ENCODE data around the gene SNORC. TPM values are rescaled to one million over a fixed set of nuclear protein-coding genes. Genes with fewer than 3 reads are reported as not detected.

Gene SNORC
- total RNA-seq, 2 experiments from 2014 or later = 1.5 to 2.4 TPM

GRCh38 chr2:232857158-232857563 is 12.9 kb upstream of the SNORC start:
- Mint-ChIP-seq H3K4me3 (no peak overlapping the region), H3K27me3 (no peaks in the 10 kb centered on the region), H3K27ac (no peak overlapping the region), H3K4me1 (peaks cover 2% of the 10 kb centered on the region), H3K36me3 (peaks cover 12% of the 10 kb centered on the region), H3K9me3 (no peaks in the 10 kb centered on the region)
- DNase-seq = no peak

- H3K9me3 Mint-ChIP-seq = no peaks in the 10 kb centered on the region
- H3K4me1 Mint-ChIP-seq = no peaks in the 10 kb centered on the region
- no peak overlapping the region for H3K27ac Mint-ChIP-seq
- H3K4me3 Mint-ChIP-seq = no peak overlapping the region
- no peak for DNase-seq
- peaks cover 14% of the 10 kb centered on the region for H3K36me3 Mint-ChIP-seq
- H3K27me3 Mint-ChIP-seq = no peaks in the 10 kb centered on the region
Measured at GRCh38 chr2:232859385-232859916, 10.6 kb upstream of the SNORC start.

- H3K4me3 Mint-ChIP-seq = no peak overlapping the region
- H3K36me3 Mint-ChIP-seq = peaks cover 14% of the 10 kb centered on the region
- H3K9me3 Mint-ChIP-seq = no peaks in the 10 kb centered on the region
- no peak overlapping the region for H3K27ac Mint-ChIP-seq
- no peak for DNase-seq
- H3K4me1 Mint-ChIP-seq = no peaks in the 10 kb centered on the region
- H3K27me3 Mint-ChIP-seq = no peaks in the 10 kb centered on the region
Measured at GRCh38 chr2:232860593-232861241, 9.3 kb upstream of the SNORC start.

GRCh38 chr2:232861353-232861752 is 8.7 kb upstream of the SNORC start:
- H3K4me3 Mint-ChIP-seq = no peak overlapping the region
- no peak overlapping the region for H3K27ac Mint-ChIP-seq
- no peaks in the 10 kb centered on the region for H3K9me3 Mint-ChIP-seq

GRCh38 chr2:232863996-232864395 is 6.1 kb upstream of the SNORC start:
- Mint-ChIP-seq H3K27ac (no peak overlapping the region), H3K36me3 (peaks cover 7% of the 10 kb centered on the region), H3K4me1 (no peaks in the 10 kb centered on the region), H3K27me3 (no peaks in the 10 kb centered on the region), H3K9me3 (no peaks in the 10 kb centered on the region), H3K4me3 (no peak overlapping the region)
- DNase-seq = no peak

More at GRCh38 chr2:232861353-232861752, 8.7 kb upstream of the SNORC start:
- DNase-seq = no peak
- peaks cover 14% of the 10 kb centered on the region for H3K36me3 Mint-ChIP-seq
- H3K27me3 Mint-ChIP-seq = no peaks in the 10 kb centered on the region
- H3K4me1 Mint-ChIP-seq = no peaks in the 10 kb centered on the region

DNA sequence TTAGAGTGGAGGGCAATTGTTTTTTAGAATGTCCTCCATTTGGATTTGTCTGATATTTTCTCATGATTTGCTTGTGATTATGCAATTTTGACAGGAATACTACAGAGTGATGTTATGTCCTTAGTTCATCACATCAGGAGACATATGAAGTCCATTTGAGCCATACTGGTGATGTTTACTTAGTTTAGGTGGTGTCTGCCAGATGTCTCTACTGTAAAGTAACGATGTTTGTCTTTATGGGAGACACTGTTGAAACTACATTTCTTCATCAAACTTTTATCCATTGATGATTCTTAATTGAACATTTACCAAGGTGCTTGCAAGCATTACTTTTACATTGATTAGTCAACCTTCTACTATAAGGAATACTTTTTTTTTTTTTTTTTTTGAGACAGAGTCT is 4.9 kb upstream of the SNORC start:
- no peak overlapping the region for H3K27ac Mint-ChIP-seq
- peaks cover 4% of the 10 kb centered on the region for H3K36me3 Mint-ChIP-seq
- H3K9me3 Mint-ChIP-seq = no peaks in the 10 kb centered on the region
- no peaks in the 10 kb centered on the region for H3K4me1 Mint-ChIP-seq
- no peak for DNase-seq
- H3K4me3 Mint-ChIP-seq = no peak overlapping the region
- H3K27me3 Mint-ChIP-seq = no peaks in the 10 kb centered on the region

DNA sequence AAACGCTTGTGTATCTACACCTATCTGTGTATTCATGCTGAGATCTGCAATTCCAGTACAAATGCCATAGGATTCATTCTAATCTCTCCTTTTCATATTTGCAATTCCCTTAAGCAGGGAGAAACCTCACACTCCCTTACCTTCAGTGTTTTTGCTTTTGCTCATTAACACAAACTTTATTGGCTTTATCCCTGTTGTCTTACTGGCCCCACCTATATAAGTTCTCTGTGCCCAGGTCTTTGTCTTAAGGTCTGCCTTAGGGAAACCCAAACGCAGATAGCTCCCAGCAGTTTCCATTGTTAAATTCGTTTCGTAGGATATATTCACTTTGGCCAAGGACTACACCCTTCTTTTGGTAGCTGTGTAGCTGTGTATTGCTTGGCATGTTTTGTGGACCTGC is 4.0 kb upstream of the SNORC start:
- DNase-seq = no peak
- Mint-ChIP-seq H3K9me3 (no peaks in the 10 kb centered on the region), H3K4me1 (no peaks in the 10 kb centered on the region), H3K4me3 (no peak overlapping the region), H3K27me3 (no peaks in the 10 kb centered on the region), H3K27ac (no peak overlapping the region), H3K36me3 (peaks cover 4% of the 10 kb centered on the region)

DNA sequence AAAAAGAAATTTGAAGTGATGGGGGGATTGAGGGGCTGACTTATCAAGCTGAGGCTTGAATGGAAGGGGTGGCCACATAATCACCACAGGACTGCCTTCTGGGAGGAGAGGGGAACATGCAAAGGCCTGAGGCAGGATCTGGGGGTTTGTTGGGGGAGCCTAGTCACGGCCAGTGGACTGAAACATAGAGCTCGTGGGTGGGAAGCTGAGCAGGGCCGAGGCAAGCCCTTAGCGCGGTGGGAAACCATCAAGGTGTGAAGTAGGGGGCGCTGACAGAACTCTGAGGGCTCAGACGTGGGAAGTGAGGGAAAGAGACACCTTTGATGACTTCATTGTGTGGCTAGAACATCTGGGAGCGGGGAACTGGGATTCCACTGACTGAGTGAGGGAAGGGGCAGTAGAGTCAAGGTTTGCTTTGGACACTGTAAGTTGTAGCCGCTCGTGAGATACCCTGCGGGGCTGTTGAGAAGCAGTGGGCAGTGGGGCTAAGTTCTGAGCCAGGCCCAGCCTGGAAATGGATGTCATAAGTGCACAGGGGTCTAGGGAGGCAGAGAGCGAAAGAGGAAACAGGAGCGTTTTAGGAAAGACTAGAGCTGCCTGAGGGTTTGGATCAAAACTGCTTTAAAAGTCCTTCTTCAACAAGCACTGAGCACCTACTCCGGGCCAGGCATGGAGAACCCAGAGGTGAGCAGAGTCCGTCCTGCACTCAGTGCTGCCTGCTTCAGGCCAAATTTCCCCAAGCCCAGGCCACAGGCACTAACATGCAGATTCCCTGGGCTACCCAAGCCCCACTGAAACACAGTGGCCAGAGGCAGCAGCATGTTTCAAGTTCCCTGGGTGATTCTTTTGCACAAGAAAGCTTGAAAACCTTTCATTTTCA is 686 bp upstream of the SNORC start:
- Mint-ChIP-seq H3K4me1 (no peaks in the 10 kb centered on the region), H3K4me3 (no peak overlapping the region), H3K27ac (no peak overlapping the region), H3K36me3 (no peaks in the 10 kb centered on the region), H3K9me3 (no peaks in the 10 kb centered on the region), H3K27me3 (no peaks in the 10 kb centered on the region)
- no peak for DNase-seq

DNA sequence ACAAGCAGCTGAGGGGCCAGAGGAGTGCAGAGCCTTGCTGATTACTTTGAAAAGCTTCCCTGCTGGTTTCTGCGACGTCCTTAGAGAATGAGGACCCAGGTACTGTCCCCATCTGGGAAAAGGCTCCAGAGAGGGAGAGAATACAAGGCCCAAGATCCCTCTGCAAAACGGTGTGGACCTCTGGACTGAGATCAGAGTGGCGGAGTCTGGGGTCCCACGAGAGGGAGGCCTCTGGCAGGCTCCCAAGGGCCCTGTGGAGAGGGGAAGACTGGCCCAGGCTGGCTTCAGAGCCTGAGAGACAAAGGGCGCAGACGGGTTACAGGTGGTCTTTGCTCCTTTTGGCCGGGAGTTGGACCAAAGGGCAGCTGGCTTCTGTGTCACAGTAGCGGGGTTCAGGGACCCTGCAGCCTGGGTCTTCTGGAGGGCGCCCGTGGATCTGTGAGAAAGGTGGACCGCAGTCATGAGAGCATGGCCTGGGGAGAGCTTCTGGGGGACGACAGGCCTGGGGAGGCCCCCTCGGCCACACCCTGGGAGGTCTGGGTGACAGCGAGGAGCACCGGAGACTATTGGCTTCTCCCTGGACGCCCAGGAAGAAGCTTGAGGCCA is 805 bp downstream of the SNORC start:
- no peak for DNase-seq
- no peak overlapping the region for H3K4me3 Mint-ChIP-seq
- peaks cover 13% of the 10 kb centered on the region for H3K27me3 Mint-ChIP-seq
- no peaks in the 10 kb centered on the region for H3K9me3 Mint-ChIP-seq
- no peak overlapping the region for H3K27ac Mint-ChIP-seq
- no peaks in the 10 kb centered on the region for H3K36me3 Mint-ChIP-seq
- peaks cover 5% of the 10 kb centered on the region for H3K4me1 Mint-ChIP-seq

GRCh38 chr2:232871418-232871834 is 1.4 kb downstream of the SNORC start:
- no peaks in the 10 kb centered on the region for H3K9me3 Mint-ChIP-seq
- H3K36me3 Mint-ChIP-seq = no peaks in the 10 kb centered on the region
- H3K4me1 Mint-ChIP-seq = peaks cover 5% of the 10 kb centered on the region
- no peak overlapping the region for H3K4me3 Mint-ChIP-seq
- H3K27me3 Mint-ChIP-seq = peaks cover 13% of the 10 kb centered on the region
- no peak for DNase-seq
- no peak overlapping the region for H3K27ac Mint-ChIP-seq

DNA sequence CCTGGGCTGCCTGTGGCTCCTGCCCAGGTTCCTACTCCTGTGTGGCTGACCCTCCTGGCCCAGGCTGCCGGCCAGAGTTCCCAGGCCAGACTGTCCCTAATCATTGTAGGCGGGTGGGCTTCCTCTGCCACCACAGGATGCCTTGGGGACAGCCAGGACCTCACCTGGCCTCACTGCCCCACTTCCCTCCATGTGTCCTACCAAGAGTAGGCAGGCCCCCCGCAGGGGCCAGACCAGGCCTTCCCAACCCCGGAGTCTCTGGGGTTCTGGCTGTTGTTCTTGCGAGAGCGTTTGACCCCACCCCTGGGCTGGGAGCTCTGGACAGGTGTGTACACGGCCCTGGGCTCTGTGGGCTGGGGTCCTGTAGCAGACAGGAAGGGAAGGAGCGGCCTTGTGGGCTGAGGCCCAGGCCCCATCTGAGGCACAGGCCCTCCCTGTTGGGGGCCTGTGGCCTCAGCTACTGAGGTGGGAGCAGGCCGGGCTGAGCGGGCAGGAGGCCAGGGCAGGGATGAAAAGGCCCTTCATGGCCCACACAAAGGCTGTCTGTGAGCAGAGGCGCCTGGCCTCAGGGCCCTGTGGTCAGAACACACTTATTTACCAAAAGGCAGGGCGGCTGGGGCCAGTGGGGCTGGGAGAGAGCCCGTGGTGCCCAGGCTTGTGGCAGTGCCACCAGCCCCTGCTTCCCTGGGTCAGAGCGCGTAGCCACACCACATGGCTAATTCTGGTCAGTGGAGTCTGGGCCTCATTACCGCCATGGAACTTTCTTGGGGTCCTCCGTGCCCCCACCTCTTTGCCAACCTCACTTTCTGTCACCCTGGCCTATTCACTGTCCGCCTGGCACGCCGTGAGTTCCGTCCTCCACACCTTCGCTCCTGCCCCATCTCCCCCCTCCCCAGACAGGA is 2.0 kb downstream of the SNORC start:
- no peak for DNase-seq
- H3K27ac Mint-ChIP-seq = no peak overlapping the region
- H3K4me3 Mint-ChIP-seq = no peak overlapping the region
- peaks cover 5% of the 10 kb centered on the region for H3K4me1 Mint-ChIP-seq
- peaks cover 13% of the 10 kb centered on the region for H3K27me3 Mint-ChIP-seq
- no peaks in the 10 kb centered on the region for H3K36me3 Mint-ChIP-seq
- H3K9me3 Mint-ChIP-seq = no peaks in the 10 kb centered on the region

- H3K27me3 Mint-ChIP-seq = peaks cover 14% of the 10 kb centered on the region
- H3K27ac Mint-ChIP-seq = no peak overlapping the region
- H3K9me3 Mint-ChIP-seq = no peaks in the 10 kb centered on the region
- no peak for DNase-seq
- H3K4me1 Mint-ChIP-seq = peaks cover 5% of the 10 kb centered on the region
- H3K4me3 Mint-ChIP-seq = no peak overlapping the region
- no peaks in the 10 kb centered on the region for H3K36me3 Mint-ChIP-seq
Measured at GRCh38 chr2:232872826-232873225, 2.8 kb downstream of the SNORC start.

DNA sequence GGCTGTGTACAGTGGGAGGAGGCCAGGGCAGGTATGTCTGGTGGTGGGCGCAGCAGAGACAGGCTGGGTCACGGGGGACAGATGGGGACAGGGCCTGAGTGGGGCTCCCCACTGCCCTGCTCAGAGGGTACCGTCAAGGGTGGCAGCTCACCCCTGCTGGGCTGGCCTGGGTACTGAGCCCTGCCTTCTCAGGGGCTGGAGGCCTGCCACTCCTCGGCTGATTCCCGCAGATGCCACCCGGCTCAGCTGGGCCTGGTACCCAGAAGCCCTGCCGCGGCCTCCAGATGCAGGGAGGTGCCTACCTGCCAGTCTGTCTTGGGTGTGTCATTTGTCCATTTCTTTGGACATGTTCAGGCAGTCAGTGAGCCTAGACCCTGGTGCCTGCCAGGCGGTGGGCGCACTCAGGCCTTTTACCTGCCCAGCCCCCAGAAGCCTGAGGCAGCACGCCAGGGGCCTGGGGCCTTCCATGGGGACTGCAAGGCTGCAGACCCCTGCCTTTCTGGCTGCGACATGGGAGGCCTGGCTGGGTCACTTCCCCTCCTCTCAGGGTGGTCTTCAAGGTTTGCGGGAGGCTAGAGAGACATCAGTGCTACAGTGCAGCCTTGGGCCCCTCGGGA is 3.3 kb downstream of the SNORC start:
- Mint-ChIP-seq H3K9me3 (no peaks in the 10 kb centered on the region), H3K4me3 (no peak overlapping the region), H3K36me3 (no peaks in the 10 kb centered on the region), H3K4me1 (peaks cover 5% of the 10 kb centered on the region), H3K27me3 (peaks cover 16% of the 10 kb centered on the region), H3K27ac (no peak overlapping the region)
- DNase-seq = no peak
